H9 (cell line): Measurements from ENCODE around the gene FLCN. TPM values are rescaled to one million over a fixed set of nuclear protein-coding genes. Genes with fewer than 3 reads are reported as not detected.

Experiments
- DNase-seq: peaks from one replicate; pipeline ENCODE4 v3.0.0-alpha.2; 2017
- H2AFZ ChIP-seq: one replicate; pipeline ENCODE4 v1.6.1; 2013; ENCODE audit warnings: mild to moderate bottlenecking, low read length, control low read depth, moderate library complexity
- H2AK5ac ChIP-seq: 2 replicates; pipeline ENCODE4 v1.6.1; 2013; ENCODE audit warnings: low read length, control low read depth, mixed read lengths; ENCODE audit not compliant: insufficient read length
- H2BK120ac ChIP-seq: one replicate; pipeline ENCODE4 v1.6.1; 2013; ENCODE audit warnings: low read depth, mild to moderate bottlenecking, low read length, control low read depth, inconsistent platforms; ENCODE audit not compliant: poor library complexity, severe bottlenecking
- H2BK12ac ChIP-seq: 2 replicates; pipeline ENCODE4 v1.6.1; 2013; ENCODE audit warnings: low read length, control low read depth, mixed read lengths, low read depth; ENCODE audit not compliant: insufficient read length
- H2BK15ac ChIP-seq: 2 replicates; pipeline ENCODE4 v1.6.1; 2013; ENCODE audit warnings: low read depth, low read length, control low read depth
- H2BK20ac ChIP-seq: one replicate; pipeline ENCODE4 v1.6.1; 2013; ENCODE audit warnings: low read depth, mild to moderate bottlenecking, low read length, control low read depth, inconsistent platforms; ENCODE audit not compliant: poor library complexity, severe bottlenecking
- H2BK5ac ChIP-seq: 2 replicates; pipeline ENCODE4 v1.6.1; 2013; ENCODE audit warnings: low read length, control low read depth, mixed read lengths; ENCODE audit not compliant: insufficient read length
- H3K14ac ChIP-seq: 2 replicates; pipeline ENCODE4 v1.6.1; 2013; ENCODE audit warnings: low read length, control low read depth; ENCODE audit not compliant: insufficient read depth
- H3K18ac ChIP-seq: 2 replicates; pipeline ENCODE4 v1.6.1; 2013; ENCODE audit warnings: low read depth, mild to moderate bottlenecking, mixed read lengths, low read length, control low read depth; ENCODE audit not compliant: insufficient read length
- H3K23ac ChIP-seq: 2 replicates; pipeline ENCODE4 v1.6.1; 2013; ENCODE audit warnings: low read length, control low read depth, mixed read lengths, low read depth; ENCODE audit not compliant: insufficient read length
- H3K23me2 ChIP-seq: 2 replicates; pipeline ENCODE4 v1.6.1; 2013; ENCODE audit warnings: low read depth, mild to moderate bottlenecking, mixed read lengths, low read length, control low read depth; ENCODE audit not compliant: insufficient read length, poor library complexity, severe bottlenecking
- H3K27ac ChIP-seq: 2 replicates; pipeline ENCODE4 v1.5.1; 2013; ENCODE audit warnings: low read length, control low read depth, mixed read lengths, low read depth; ENCODE audit not compliant: insufficient read length
- H3K27me3 ChIP-seq: 2 replicates; pipeline ENCODE4 v1.6.1; 2013; ENCODE audit warnings: low read length, control low read depth, inconsistent platforms; ENCODE audit not compliant: insufficient read depth
- H3K4ac ChIP-seq: 2 replicates; pipeline ENCODE4 v1.6.1; 2013; ENCODE audit warnings: low read depth, mild to moderate bottlenecking, control low read depth, inconsistent platforms, low read length, moderate library complexity
- H3K4me1 ChIP-seq: 2 replicates; pipeline ENCODE4 v1.6.1; 2013; ENCODE audit warnings: low read length, control low read depth, inconsistent platforms; ENCODE audit not compliant: insufficient read depth
- H3K4me2 ChIP-seq: 2 replicates; pipeline ENCODE4 v1.6.1; 2013; ENCODE audit warnings: low read length, control low read depth, mixed read lengths; ENCODE audit not compliant: insufficient read length, insufficient read depth
- H3K56ac ChIP-seq: 2 replicates; pipeline ENCODE4 v1.6.1; 2013; ENCODE audit warnings: low read depth, mild to moderate bottlenecking, mixed read lengths, low read length, control low read depth; ENCODE audit not compliant: insufficient read length
- H3K79me1 ChIP-seq: 2 replicates; pipeline ENCODE4 v1.6.1; 2013; ENCODE audit warnings: low read depth, mild to moderate bottlenecking, moderate library complexity, low read length, control low read depth, inconsistent platforms; ENCODE audit not compliant: insufficient read depth, poor library complexity, severe bottlenecking
- H3K79me2 ChIP-seq: 2 replicates; pipeline ENCODE4 v1.6.1; 2013; ENCODE audit warnings: low read length, control low read depth, inconsistent platforms; ENCODE audit not compliant: insufficient read depth
- H3K9ac ChIP-seq: 2 replicates; pipeline ENCODE4 v1.6.1; 2013; ENCODE audit warnings: low read length, control low read depth, mixed read lengths; ENCODE audit not compliant: insufficient read length; ENCODE audit errors: extremely low read depth
- H3K9me3 ChIP-seq: one replicate; pipeline ENCODE4 v1.6.1; 2013; ENCODE audit warnings: low read depth, low read length, inconsistent platforms; ENCODE audit not compliant: control insufficient read depth
- H3T11ph ChIP-seq: one replicate; pipeline ENCODE4 v1.6.1; 2013; ENCODE audit warnings: mild to moderate bottlenecking, low read length, control low read depth, inconsistent platforms
- H4K20me1 ChIP-seq: one replicate; pipeline ENCODE4 v1.6.1; 2013; ENCODE audit not compliant: control insufficient read depth, insufficient read length, insufficient read depth
- H4K5ac ChIP-seq: 2 replicates; pipeline ENCODE4 v1.6.1; 2013; ENCODE audit warnings: low read depth, mild to moderate bottlenecking, mixed read lengths, low read length, control low read depth; ENCODE audit not compliant: insufficient read length
- H4K8ac ChIP-seq: replicated peaks from 2 replicates; pipeline ENCODE4 v1.6.1; 2013; ENCODE audit warnings: low read length, control low read depth, mixed read lengths, low read depth; ENCODE audit not compliant: insufficient read length
- H4K91ac ChIP-seq: 2 replicates; pipeline ENCODE4 v1.6.1; 2013; ENCODE audit warnings: low read depth, mild to moderate bottlenecking, moderate library complexity, mixed read lengths, low read length, control low read depth; ENCODE audit not compliant: insufficient read length
- H3K27ac Mint-ChIP-seq, 3 experiments: 2 replicates in 2 of 3; 3 replicates in 1 of 3; pipeline ENCODE4 v1.8.0; 2020 to 2021; ENCODE audit warnings: mixed read lengths in 3 of 3, mild to moderate bottlenecking in 1 of 3, moderate library complexity in 1 of 3
- H3K27me3 Mint-ChIP-seq: 2 replicates; pipeline ENCODE4 v1.8.0; 2021; ENCODE audit warnings: low read depth, mild to moderate bottlenecking, moderate library complexity, mixed read lengths
- H3K36me3 Mint-ChIP-seq, 3 experiments: 2 replicates in 2 of 3; 3 replicates in 1 of 3; pipeline ENCODE4 v1.8.0; 2020 to 2021; ENCODE audit warnings: low read depth in 3 of 3, mixed read lengths in 3 of 3; ENCODE audit not compliant: insufficient read depth in 1 of 3
- H3K4me1 Mint-ChIP-seq, 2 experiments: 2 replicates each; pipeline ENCODE4 v1.8.0; 2020; ENCODE audit warnings: mixed read lengths in 2 of 2
- H3K4me3 Mint-ChIP-seq, 2 experiments: 2 replicates in 1 of 2; 3 replicates in 1 of 2; pipeline ENCODE4 v1.8.0; 2020 to 2021; ENCODE audit warnings: mild to moderate bottlenecking in 2 of 2, mixed read lengths in 2 of 2, moderate library complexity in 1 of 2
- H3K9me3 Mint-ChIP-seq, 2 experiments: 2 replicates in 1 of 2; 3 replicates in 1 of 2; pipeline ENCODE4 v1.8.0; 2020; ENCODE audit warnings: mild to moderate bottlenecking in 2 of 2, mixed read lengths in 2 of 2, moderate library complexity in 1 of 2
- WGBS: extraction: QIAGEN DNeasy Blood & Tissue Kit; methylation state at CpG from one replicate; pipeline ENCODE4 v1.1.7; 2013; ENCODE audit warnings: missing lambda C conversion rate, low lambda C conversion rate, mixed read lengths; ENCODE audit not compliant: insufficient read length; ENCODE audit errors: extremely low coverage; 5-methylcytosine and 5-hydroxymethylcytosine counted together
- total RNA-seq: library from RNA; stranded (reverse); gene quantifications from 2 replicates; pipeline ENCODE4 v1.2.1, GENCODE V29; 2021
- TF ChIP-seq, protein P1 (sequence below): fragments of 200-600 bp; sonication (generic); conservative IDR thresholded peaks from 3 replicates; pipeline ENCODE4 v1.8.0; 2021; ENCODE audit warnings: antibody characterized with exemption, mild to moderate bottlenecking

The FLCN gene
- total RNA-seq, 1 experiment from 2014 or later, result 33.3 TPM

- Histone ChIP-seq H2BK12ac (no peak overlapping the region), H3K4me1 (no peaks in the 10 kb centered on the region), H2BK5ac (no peak overlapping the region), H4K91ac (no peak overlapping the region), H4K5ac (no peak overlapping the region), H3K9ac (no peak overlapping the region), H3K23me2 (no peaks in the 10 kb centered on the region), H3K56ac (no peak overlapping the region), H3K9me3 (no peaks in the 10 kb centered on the region), H2BK20ac (no peak overlapping the region), H3K14ac (no peak overlapping the region), H3K4me2 (no peak overlapping the region), H3K79me1 (no peaks in the 10 kb centered on the region), H4K8ac (no peak overlapping the region), H3K27me3 (no peaks in the 10 kb centered on the region), H3K4ac (no peak overlapping the region), H3K18ac (no peak overlapping the region), H2BK15ac (no peak overlapping the region), H3K27ac (no peak overlapping the region), H4K20me1 (no peaks in the 10 kb centered on the region), H2AK5ac (no peak overlapping the region), H3K23ac (no peak overlapping the region), H2BK120ac (no peak overlapping the region), H3T11ph (no peak overlapping the region), H2AFZ (no peak overlapping the region), H3K79me2 (no peaks in the 10 kb centered on the region)
- no peaks in the 10 kb centered on the region for H3K9me3 Mint-ChIP-seq
- peaks cover 0 to 23% (median 9%) of the 10 kb centered on the region in 3 experiments; a peak in 4 of 7 replicates for H3K36me3 Mint-ChIP-seq
- no CpG with 5 or more reads among the region's 4 CpGs for WGBS
- no peak overlapping the region for H3K4me3 Mint-ChIP-seq
- DNase-seq, result no peak
- H3K27me3 Mint-ChIP-seq, result no peaks in the 10 kb centered on the region
- TF ChIP-seq, protein P1, sequence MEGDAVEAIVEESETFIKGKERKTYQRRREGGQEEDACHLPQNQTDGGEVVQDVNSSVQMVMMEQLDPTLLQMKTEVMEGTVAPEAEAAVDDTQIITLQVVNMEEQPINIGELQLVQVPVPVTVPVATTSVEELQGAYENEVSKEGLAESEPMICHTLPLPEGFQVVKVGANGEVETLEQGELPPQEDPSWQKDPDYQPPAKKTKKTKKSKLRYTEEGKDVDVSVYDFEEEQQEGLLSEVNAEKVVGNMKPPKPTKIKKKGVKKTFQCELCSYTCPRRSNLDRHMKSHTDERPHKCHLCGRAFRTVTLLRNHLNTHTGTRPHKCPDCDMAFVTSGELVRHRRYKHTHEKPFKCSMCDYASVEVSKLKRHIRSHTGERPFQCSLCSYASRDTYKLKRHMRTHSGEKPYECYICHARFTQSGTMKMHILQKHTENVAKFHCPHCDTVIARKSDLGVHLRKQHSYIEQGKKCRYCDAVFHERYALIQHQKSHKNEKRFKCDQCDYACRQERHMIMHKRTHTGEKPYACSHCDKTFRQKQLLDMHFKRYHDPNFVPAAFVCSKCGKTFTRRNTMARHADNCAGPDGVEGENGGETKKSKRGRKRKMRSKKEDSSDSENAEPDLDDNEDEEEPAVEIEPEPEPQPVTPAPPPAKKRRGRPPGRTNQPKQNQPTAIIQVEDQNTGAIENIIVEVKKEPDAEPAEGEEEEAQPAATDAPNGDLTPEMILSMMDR, result no peak
- no peak overlapping the region for H3K27ac Mint-ChIP-seq
- peaks cover 8 to 20% of the 10 kb centered on the region in 2 experiments for H3K4me1 Mint-ChIP-seq
Measured at GRCh38 chr17:17188586-17188985, 48.4 kb downstream of the FLCN start.
